Measurements from ENCODE around the gene CTRB1. TPM values are rescaled to one million over a fixed set of nuclear protein-coding genes. Genes with fewer than 3 reads are reported as not detected.

Gene CTRB1
- total RNA-seq, 1 donor from 2014 or later: not detected

DNA sequence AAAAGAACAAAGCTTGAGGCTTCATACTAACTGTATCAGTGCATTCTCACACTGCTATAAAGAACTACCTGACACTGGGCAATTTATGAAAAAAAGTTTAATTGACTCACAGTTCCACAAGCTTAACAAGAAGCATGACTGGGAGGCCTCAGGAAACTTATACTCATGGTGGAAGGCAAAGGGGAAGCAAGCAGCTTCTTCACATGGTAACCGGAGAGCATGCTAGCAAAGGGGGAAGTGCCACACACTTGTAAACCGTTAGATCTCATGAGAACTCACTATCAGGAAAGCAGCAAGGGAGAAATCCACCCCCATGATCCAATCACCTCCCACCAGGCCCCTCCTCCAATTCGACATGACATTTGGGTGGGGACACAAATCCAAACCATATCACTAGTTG is 37.2 kb upstream of the CTRB1 start:
- intact Hi-C loops (cut with DNase I): no loop called here
- DNase-seq (ENCODE audit: extremely low spot score in 2 of 2): no peak
- no peak overlapping the region for H3K27ac ChIP-seq
- no peak overlapping the region for H3K4me3 ChIP-seq
- TF ChIP-seq POLR2AphosphoS5 (IDR thresholded peaks at IDR 0.05; ENCODE audit: insufficient read depth in 1 of 2, low read depth in 1 of 2) (no peak), POLR2A (IDR thresholded peaks at IDR 0.05) (no peak)
- TF ChIP-seq, protein P1, sequence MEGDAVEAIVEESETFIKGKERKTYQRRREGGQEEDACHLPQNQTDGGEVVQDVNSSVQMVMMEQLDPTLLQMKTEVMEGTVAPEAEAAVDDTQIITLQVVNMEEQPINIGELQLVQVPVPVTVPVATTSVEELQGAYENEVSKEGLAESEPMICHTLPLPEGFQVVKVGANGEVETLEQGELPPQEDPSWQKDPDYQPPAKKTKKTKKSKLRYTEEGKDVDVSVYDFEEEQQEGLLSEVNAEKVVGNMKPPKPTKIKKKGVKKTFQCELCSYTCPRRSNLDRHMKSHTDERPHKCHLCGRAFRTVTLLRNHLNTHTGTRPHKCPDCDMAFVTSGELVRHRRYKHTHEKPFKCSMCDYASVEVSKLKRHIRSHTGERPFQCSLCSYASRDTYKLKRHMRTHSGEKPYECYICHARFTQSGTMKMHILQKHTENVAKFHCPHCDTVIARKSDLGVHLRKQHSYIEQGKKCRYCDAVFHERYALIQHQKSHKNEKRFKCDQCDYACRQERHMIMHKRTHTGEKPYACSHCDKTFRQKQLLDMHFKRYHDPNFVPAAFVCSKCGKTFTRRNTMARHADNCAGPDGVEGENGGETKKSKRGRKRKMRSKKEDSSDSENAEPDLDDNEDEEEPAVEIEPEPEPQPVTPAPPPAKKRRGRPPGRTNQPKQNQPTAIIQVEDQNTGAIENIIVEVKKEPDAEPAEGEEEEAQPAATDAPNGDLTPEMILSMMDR (IDR thresholded peaks at IDR 0.05): no peak
- H3K9me3 ChIP-seq: no peaks in the 10 kb centered on the region
- no peaks in the 10 kb centered on the region for H3K36me3 ChIP-seq
- H3K27me3 ChIP-seq: no peaks in the 10 kb centered on the region
- H3K4me1 ChIP-seq: no peaks in the 10 kb centered on the region

DNA sequence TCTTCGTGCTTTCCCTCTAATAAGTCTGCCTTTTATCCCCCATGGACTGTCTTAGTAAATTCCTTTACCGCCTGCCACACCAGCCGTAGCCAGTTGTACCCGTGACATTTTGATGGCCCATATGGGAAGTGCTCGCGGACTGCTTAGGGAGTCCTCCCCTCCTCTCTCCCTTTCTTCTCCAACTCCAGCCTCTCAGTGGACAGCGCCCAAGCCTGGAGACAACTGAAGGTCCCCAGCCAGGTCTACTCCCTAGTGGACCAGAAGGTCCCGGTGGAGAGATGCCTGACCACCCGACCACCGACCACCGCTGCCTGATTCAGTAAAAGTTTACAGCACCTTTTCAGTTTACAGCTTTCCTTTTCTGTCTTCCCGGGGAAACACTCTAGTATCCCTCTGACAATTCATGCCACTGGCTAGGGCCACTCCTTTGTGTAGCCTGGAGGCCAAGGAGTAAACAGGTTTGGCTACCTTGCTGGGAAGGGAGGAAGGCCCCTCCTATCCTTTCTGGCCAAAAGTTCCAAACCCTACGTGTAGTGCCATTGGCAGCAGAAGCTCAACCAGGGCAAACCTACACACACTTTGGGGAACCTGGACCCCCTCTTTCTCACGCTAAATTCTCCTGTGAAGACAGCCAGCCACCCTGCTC is 29.8 kb upstream of the CTRB1 start:
- Histone ChIP-seq H3K36me3 (no peaks in the 10 kb centered on the region), H3K9me3 (no peaks in the 10 kb centered on the region), H3K27me3 (no peaks in the 10 kb centered on the region), H3K4me3 (no peak overlapping the region), H3K27ac (no peak overlapping the region), H3K4me1 (no peaks in the 10 kb centered on the region)
- DNase-seq (ENCODE audit: extremely low spot score in 2 of 2): no peak
- TF ChIP-seq, protein P1 (IDR thresholded peaks at IDR 0.05): no peak
- TF ChIP-seq POLR2AphosphoS5 (IDR thresholded peaks at IDR 0.05; ENCODE audit: insufficient read depth in 1 of 2, low read depth in 1 of 2) (no peak), POLR2A (IDR thresholded peaks at IDR 0.05) (no peak)
- intact Hi-C loops (cut with DNase I): no loop called here

GRCh38 chr16:75189638-75190245 is 29.0 kb upstream of the CTRB1 start:
- intact Hi-C loops (cut with DNase I): loop anchor here (10.0 kb wide), 1 partner anchor 215 kb away; no protein-coding TSS in a partner anchor
- Histone ChIP-seq H3K27me3 (no peaks in the 10 kb centered on the region), H3K36me3 (no peaks in the 10 kb centered on the region), H3K9me3 (no peaks in the 10 kb centered on the region), H3K27ac (no peak overlapping the region), H3K4me3 (no peak overlapping the region), H3K4me1 (no peaks in the 10 kb centered on the region)
- no peak for DNase-seq (ENCODE audit: extremely low spot score in 2 of 2)
- TF ChIP-seq POLR2AphosphoS5 (IDR thresholded peaks at IDR 0.05; ENCODE audit: insufficient read depth in 1 of 2, low read depth in 1 of 2) (no peak), POLR2A (IDR thresholded peaks at IDR 0.05) (no peak)
- TF ChIP-seq, protein P1 (IDR thresholded peaks at IDR 0.05): no peak

- no peaks in the 10 kb centered on the region for H3K27me3 ChIP-seq
- TF ChIP-seq POLR2AphosphoS5 (IDR thresholded peaks at IDR 0.05; ENCODE audit: insufficient read depth in 1 of 2, low read depth in 1 of 2) (no peak), POLR2A (IDR thresholded peaks at IDR 0.05) (no peak)
- TF ChIP-seq, protein P1 (IDR thresholded peaks at IDR 0.05): no peak
- DNase-seq (ENCODE audit: extremely low spot score in 2 of 2): peak in 1 of 2 donors; percentile 22
These were observed 26.1 kb upstream of the CTRB1 start for GRCh38 chr16:75192606-75193264.

More at GRCh38 chr16:75192606-75193264, 26.1 kb upstream of the CTRB1 start:
- intact Hi-C loops (cut with DNase I): loop anchor here (10.0 kb wide), 1 partner anchor 212 kb away; no protein-coding TSS in a partner anchor
- H3K27ac ChIP-seq: no peak overlapping the region
- no peaks in the 10 kb centered on the region for H3K9me3 ChIP-seq
- no peaks in the 10 kb centered on the region for H3K36me3 ChIP-seq
- H3K4me3 ChIP-seq: no peak overlapping the region
- H3K4me1 ChIP-seq: no peaks in the 10 kb centered on the region
